Measurements from ENCODE around the gene C2orf66. TPM values are rescaled to one million over a fixed set of nuclear protein-coding genes. Genes with fewer than 3 reads are reported as not detected.
A peak's percentile ranks its signal among the peaks of the same experiment; 100 is the strongest.

The C2orf66 gene
- total and polyA plus RNA-seq, 5 donors from 2014 or later: not detected

- Histone ChIP-seq H3K9me3 (ENCODE audit: control insufficient read depth in 2 of 2, low read length in 2 of 2) (no peaks in the 10 kb centered on the region), H3K4me3 (ENCODE audit: low read depth, low read length) (no peak overlapping the region), H3K27ac (ENCODE audit: insufficient read depth, low read length, poor library complexity, severe bottlenecking) (no peak overlapping the region), H3K27me3 (ENCODE audit: control insufficient read depth, insufficient read depth, low read length) (no peaks in the 10 kb centered on the region), H3K4me1 (ENCODE audit: control insufficient read depth, insufficient read depth, low read length, poor library complexity, severe bottlenecking) (no peaks in the 10 kb centered on the region), H3K36me3 (ENCODE audit: control insufficient read depth, insufficient read depth, low read length) (peaks cover 25% of the 10 kb centered on the region)
- no peak for ATAC-seq (ENCODE audit: low read depth in 2 of 2)
- H3K27me3 Mint-ChIP-seq: no peaks in the 10 kb centered on the region
- H3K36me3 Mint-ChIP-seq: peaks cover 27% of the 10 kb centered on the region
- no peaks in the 10 kb centered on the region for H3K4me1 Mint-ChIP-seq
- peaks cover 0 to 2% (median 0%) of the 10 kb centered on the region in 7 donors for H3K9me3 Mint-ChIP-seq
- no peak overlapping the region for H3K4me3 Mint-ChIP-seq
- H3K27ac Mint-ChIP-seq: no peak overlapping the region
- no peak for DNase-seq
Measured at GRCh38 chr2:196840171-196840570, 31.0 kb upstream of the C2orf66 start.

GRCh38 chr2:196839574-196839973, 30.4 kb upstream of the C2orf66 start:
- Mint-ChIP-seq H3K4me1 (no peaks in the 10 kb centered on the region), H3K27ac (no peak overlapping the region), H3K9me3 (peaks cover 0 to 2% (median 0%) of the 10 kb centered on the region in 7 donors), H3K36me3 (peaks cover 25% of the 10 kb centered on the region), H3K27me3 (no peaks in the 10 kb centered on the region), H3K4me3 (no peak overlapping the region)
- Histone ChIP-seq H3K27ac (ENCODE audit: insufficient read depth, low read length, poor library complexity, severe bottlenecking) (no peak overlapping the region), H3K4me1 (ENCODE audit: control insufficient read depth, insufficient read depth, low read length, poor library complexity, severe bottlenecking) (no peaks in the 10 kb centered on the region), H3K27me3 (ENCODE audit: control insufficient read depth, insufficient read depth, low read length) (no peaks in the 10 kb centered on the region), H3K4me3 (ENCODE audit: low read depth, low read length) (no peak overlapping the region), H3K9me3 (ENCODE audit: control insufficient read depth in 2 of 2, low read length in 2 of 2) (no peaks in the 10 kb centered on the region), H3K36me3 (ENCODE audit: control insufficient read depth, insufficient read depth, low read length) (peaks cover 24% of the 10 kb centered on the region)
- ATAC-seq (ENCODE audit: low read depth in 2 of 2) (no peak), DNase-seq (no peak)

DNA sequence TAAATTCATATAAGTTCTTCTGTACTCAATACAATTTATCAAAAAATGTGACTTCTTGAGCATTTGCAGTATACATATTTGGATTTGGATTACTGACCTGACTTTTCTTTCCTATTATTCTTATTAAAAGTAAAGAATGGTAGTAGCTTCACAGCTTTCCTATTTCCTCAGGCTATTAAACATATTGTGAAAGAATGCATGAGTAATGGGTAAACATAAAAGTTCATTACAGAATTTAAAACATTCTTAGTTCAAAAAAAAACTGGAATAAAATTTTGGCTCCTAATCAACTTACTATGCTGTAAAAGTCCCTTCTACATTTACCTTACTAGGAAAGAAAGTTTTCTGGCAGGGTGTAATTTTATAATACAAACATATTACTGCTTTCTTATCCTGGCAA, 27.3 kb upstream of the C2orf66 start:
- Mint-ChIP-seq H3K4me3 (no peak overlapping the region), H3K27me3 (no peaks in the 10 kb centered on the region), H3K27ac (no peak overlapping the region), H3K9me3 (no peaks in the 10 kb centered on the region), H3K36me3 (peaks cover 23% of the 10 kb centered on the region), H3K4me1 (no peaks in the 10 kb centered on the region)
- Histone ChIP-seq H3K9me3 (ENCODE audit: control insufficient read depth in 2 of 2, low read length in 2 of 2) (no peaks in the 10 kb centered on the region), H3K4me1 (ENCODE audit: control insufficient read depth, insufficient read depth, low read length, poor library complexity, severe bottlenecking) (no peaks in the 10 kb centered on the region), H3K4me3 (ENCODE audit: low read depth, low read length) (no peak overlapping the region), H3K27me3 (ENCODE audit: control insufficient read depth, insufficient read depth, low read length) (no peaks in the 10 kb centered on the region), H3K27ac (ENCODE audit: insufficient read depth, low read length, poor library complexity, severe bottlenecking) (no peak overlapping the region), H3K36me3 (ENCODE audit: control insufficient read depth, insufficient read depth, low read length) (peaks cover 16% of the 10 kb centered on the region)
- DNase-seq: no peak
- no peak for ATAC-seq (ENCODE audit: low read depth in 2 of 2)

DNA sequence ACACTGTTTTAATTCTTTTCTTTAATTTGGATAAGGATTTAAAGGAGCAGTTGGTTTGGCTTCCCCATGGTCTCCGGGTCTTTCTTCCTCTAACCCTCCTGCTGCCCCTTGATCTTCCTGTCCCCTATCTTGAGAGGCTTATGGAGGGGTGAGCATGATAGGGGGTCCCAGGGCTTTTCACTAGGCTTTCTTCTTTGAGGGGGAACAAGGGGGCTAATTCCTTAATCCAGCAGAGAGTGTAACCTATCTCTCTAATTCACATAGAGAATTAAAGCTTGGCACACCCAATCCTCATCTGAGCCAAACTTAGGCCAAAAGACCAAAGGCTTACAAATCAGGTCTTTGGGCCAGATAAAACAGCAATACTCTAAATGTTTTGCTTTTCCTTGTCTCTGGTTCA, 21.5 kb upstream of the C2orf66 start:
- Mint-ChIP-seq H3K4me1 (no peaks in the 10 kb centered on the region), H3K4me3 (no peak overlapping the region)

DNA sequence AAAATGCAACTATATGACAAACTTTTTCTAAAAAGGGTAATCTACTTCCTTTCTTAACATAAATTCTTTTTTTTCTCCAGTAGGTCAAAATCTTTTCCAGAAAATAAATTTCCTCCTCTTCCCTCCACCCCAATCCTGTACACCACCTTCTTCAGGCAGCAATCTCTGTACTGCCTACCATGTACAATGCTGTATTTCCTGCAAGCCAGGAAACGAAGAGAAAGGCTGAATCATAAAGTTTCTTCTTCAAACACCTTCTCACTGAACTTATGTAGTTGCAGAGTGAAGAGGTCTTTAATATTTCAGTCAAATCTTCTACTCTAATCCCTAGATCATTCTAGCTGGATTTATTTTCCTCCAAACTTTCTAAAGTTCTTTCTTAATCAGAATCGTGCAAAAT, 18.2 kb upstream of the C2orf66 start:
- Histone ChIP-seq H3K36me3 (ENCODE audit: control insufficient read depth, insufficient read depth, low read length) (no peaks in the 10 kb centered on the region), H3K4me3 (ENCODE audit: low read depth, low read length) (no peak overlapping the region), H3K27ac (ENCODE audit: insufficient read depth, low read length, poor library complexity, severe bottlenecking) (no peak overlapping the region), H3K27me3 (ENCODE audit: control insufficient read depth, insufficient read depth, low read length) (no peaks in the 10 kb centered on the region), H3K9me3 (ENCODE audit: control insufficient read depth in 2 of 2, low read length in 2 of 2) (no peaks in the 10 kb centered on the region), H3K4me1 (ENCODE audit: control insufficient read depth, insufficient read depth, low read length, poor library complexity, severe bottlenecking) (no peaks in the 10 kb centered on the region)
- no peak overlapping the region for H3K27ac Mint-ChIP-seq
- H3K27me3 Mint-ChIP-seq: peaks cover 15% of the 10 kb centered on the region
- no peaks in the 10 kb centered on the region for H3K36me3 Mint-ChIP-seq
- no peaks in the 10 kb centered on the region for H3K4me1 Mint-ChIP-seq
- H3K4me3 Mint-ChIP-seq: no peak overlapping the region
- DNase-seq (peak in 1 of 3 donors; percentile 20), ATAC-seq (ENCODE audit: low read depth in 2 of 2) (no peak)
- no peaks in the 10 kb centered on the region for H3K9me3 Mint-ChIP-seq

More for the DNA sequence above, 21.5 kb upstream of the C2orf66 start:
- Mint-ChIP-seq H3K27ac (no peak overlapping the region), H3K9me3 (no peaks in the 10 kb centered on the region), H3K27me3 (peaks cover 7% of the 10 kb centered on the region), H3K36me3 (no peaks in the 10 kb centered on the region)
- no peaks in the 10 kb centered on the region for H3K27me3 ChIP-seq (ENCODE audit: control insufficient read depth, insufficient read depth, low read length)
- no peak overlapping the region for H3K4me3 ChIP-seq (ENCODE audit: low read depth, low read length)
- H3K36me3 ChIP-seq (ENCODE audit: control insufficient read depth, insufficient read depth, low read length): no peaks in the 10 kb centered on the region
- no peaks in the 10 kb centered on the region for H3K9me3 ChIP-seq (ENCODE audit: control insufficient read depth in 2 of 2, low read length in 2 of 2)
- no peak overlapping the region for H3K27ac ChIP-seq (ENCODE audit: insufficient read depth, low read length, poor library complexity, severe bottlenecking)
- DNase-seq (no peak), ATAC-seq (ENCODE audit: low read depth in 2 of 2) (no peak)
- H3K4me1 ChIP-seq (ENCODE audit: control insufficient read depth, insufficient read depth, low read length, poor library complexity, severe bottlenecking): no peaks in the 10 kb centered on the region

GRCh38 chr2:196823750-196824522, 14.8 kb upstream of the C2orf66 start:
- H3K36me3 ChIP-seq (ENCODE audit: control insufficient read depth, insufficient read depth, low read length): no peaks in the 10 kb centered on the region
- no peak overlapping the region for H3K4me3 Mint-ChIP-seq
- H3K27ac ChIP-seq (ENCODE audit: insufficient read depth, low read length, poor library complexity, severe bottlenecking): no peak overlapping the region
- peaks cover 0 to 6% (median 2%) of the 10 kb centered on the region in 7 donors for H3K9me3 Mint-ChIP-seq
- ATAC-seq (ENCODE audit: low read depth in 2 of 2) (no peak), DNase-seq (no peak)
- H3K27me3 ChIP-seq (ENCODE audit: control insufficient read depth, insufficient read depth, low read length): peaks cover 8% of the 10 kb centered on the region
- no peak overlapping the region for H3K4me3 ChIP-seq (ENCODE audit: low read depth, low read length)
- H3K4me1 Mint-ChIP-seq: no peaks in the 10 kb centered on the region
- no peaks in the 10 kb centered on the region for H3K4me1 ChIP-seq (ENCODE audit: control insufficient read depth, insufficient read depth, low read length, poor library complexity, severe bottlenecking)
- H3K27ac Mint-ChIP-seq: peak overlapping the region in 1 of 3 donors; percentile 27
- H3K27me3 Mint-ChIP-seq: peaks cover 33% of the 10 kb centered on the region
- no peaks in the 10 kb centered on the region for H3K36me3 Mint-ChIP-seq
- no peaks in the 10 kb centered on the region for H3K9me3 ChIP-seq (ENCODE audit: control insufficient read depth in 2 of 2, low read length in 2 of 2)

GRCh38 chr2:196821195-196821594, 12.0 kb upstream of the C2orf66 start:
- Mint-ChIP-seq H3K9me3 (peaks cover 0 to 22% (median 8%) of the 10 kb centered on the region in 7 donors), H3K36me3 (no peaks in the 10 kb centered on the region), H3K4me1 (no peaks in the 10 kb centered on the region), H3K4me3 (no peak overlapping the region), H3K27me3 (peaks cover 38% of the 10 kb centered on the region), H3K27ac (no peak overlapping the region)
- no peak for ATAC-seq (ENCODE audit: low read depth in 2 of 2)
- Histone ChIP-seq H3K27ac (ENCODE audit: insufficient read depth, low read length, poor library complexity, severe bottlenecking) (no peak overlapping the region), H3K9me3 (ENCODE audit: control insufficient read depth in 2 of 2, low read length in 2 of 2) (peaks cover 0 to 6% of the 10 kb centered on the region in 2 experiments), H3K4me1 (ENCODE audit: control insufficient read depth, insufficient read depth, low read length, poor library complexity, severe bottlenecking) (no peaks in the 10 kb centered on the region), H3K36me3 (ENCODE audit: control insufficient read depth, insufficient read depth, low read length) (no peaks in the 10 kb centered on the region), H3K27me3 (ENCODE audit: control insufficient read depth, insufficient read depth, low read length) (peaks cover 10% of the 10 kb centered on the region), H3K4me3 (ENCODE audit: low read depth, low read length) (no peak overlapping the region)
- no peak for DNase-seq

GRCh38 chr2:196808083-196808665, 981 bp downstream of the C2orf66 start:
- Histone ChIP-seq H3K27ac (ENCODE audit: insufficient read depth, low read length, poor library complexity, severe bottlenecking) (no peak overlapping the region), H3K9me3 (ENCODE audit: control insufficient read depth in 2 of 2, low read length in 2 of 2) (no peaks in the 10 kb centered on the region), H3K4me3 (ENCODE audit: low read depth, low read length) (no peak overlapping the region), H3K36me3 (ENCODE audit: control insufficient read depth, insufficient read depth, low read length) (no peaks in the 10 kb centered on the region), H3K4me1 (ENCODE audit: control insufficient read depth, insufficient read depth, low read length, poor library complexity, severe bottlenecking) (no peaks in the 10 kb centered on the region), H3K27me3 (ENCODE audit: control insufficient read depth, insufficient read depth, low read length) (peaks cover 25% of the 10 kb centered on the region)
- no peaks in the 10 kb centered on the region for H3K4me1 Mint-ChIP-seq
- ATAC-seq (ENCODE audit: low read depth in 2 of 2): no peak
- DNase-seq: peak in 1 of 3 donors; percentile 18
- H3K4me3 Mint-ChIP-seq: no peak overlapping the region
- H3K27ac Mint-ChIP-seq: no peak overlapping the region
- no peaks in the 10 kb centered on the region for H3K36me3 Mint-ChIP-seq
- peaks cover 0 to 8% (median 1%) of the 10 kb centered on the region in 7 donors for H3K9me3 Mint-ChIP-seq
- peaks cover 57% of the 10 kb centered on the region for H3K27me3 Mint-ChIP-seq

Data from CD4-positive, CD25-positive, alpha-beta regulatory T cell (primary cell).